Measurements from ENCODE around the gene SPDYE17.
"Not testable (repeated sequence)": the region's sequence is repeated elsewhere in the genome, so short reads cannot be mapped to it uniquely, and the experiment has no call there.

Gene SPDYE17

GRCh38 chr7:76972391-76972790, 59.8 kb downstream of the SPDYE17 start:
- DNase-seq (ENCODE audit: low spot score), result not testable (repeated sequence)

Measured in ecto neural progenitor cell (in vitro differentiated cells).